ENCODE measurements around the gene EVA1B. TPM values are rescaled to one million over a fixed set of nuclear protein-coding genes. Genes with fewer than 3 reads are reported as not detected.

EVA1B gene
- 4.5 TPM for total RNA-seq

DNA sequence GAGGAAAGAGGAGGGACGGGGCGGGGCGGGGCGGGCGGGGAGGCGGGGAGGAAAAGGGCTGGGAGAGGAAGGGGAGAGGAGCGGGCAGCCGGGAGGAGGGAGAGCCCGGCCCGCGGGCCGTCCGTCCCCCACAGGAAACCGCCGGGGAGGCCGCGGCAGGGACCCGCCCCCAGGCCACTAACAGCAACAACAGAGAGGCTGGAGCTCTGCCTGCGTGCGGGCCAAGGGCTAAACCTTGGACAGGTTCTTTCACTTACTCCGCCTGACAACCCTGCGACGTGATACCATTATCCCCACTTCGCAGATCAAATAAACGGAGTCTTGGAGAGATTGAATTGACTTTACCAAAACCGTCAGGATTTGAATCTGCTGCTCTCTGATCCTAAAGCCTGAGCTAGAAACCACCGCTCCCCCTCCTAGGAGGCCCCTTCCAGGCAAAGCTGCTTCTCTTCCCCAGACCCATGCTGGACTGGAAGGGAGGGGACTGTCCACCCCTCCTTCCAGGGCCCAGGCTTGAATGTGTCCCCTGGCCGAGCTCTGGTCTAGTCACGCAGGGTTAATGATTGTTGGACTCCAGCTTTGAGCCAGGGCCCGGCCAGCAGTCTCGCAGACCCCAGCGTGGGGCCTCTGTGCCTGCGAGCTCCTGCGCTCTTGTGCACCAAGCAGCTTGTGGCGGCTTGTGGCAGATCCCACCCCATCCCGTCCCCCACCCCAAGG is at the start of gene EVA1B:
Gene EVA1B (minus strand): TSS at position 10 of the 717 bp plus-strand sequence. CDS start 608 bp downstream, outside the sequence.
- DNase-seq = no peak

DNA sequence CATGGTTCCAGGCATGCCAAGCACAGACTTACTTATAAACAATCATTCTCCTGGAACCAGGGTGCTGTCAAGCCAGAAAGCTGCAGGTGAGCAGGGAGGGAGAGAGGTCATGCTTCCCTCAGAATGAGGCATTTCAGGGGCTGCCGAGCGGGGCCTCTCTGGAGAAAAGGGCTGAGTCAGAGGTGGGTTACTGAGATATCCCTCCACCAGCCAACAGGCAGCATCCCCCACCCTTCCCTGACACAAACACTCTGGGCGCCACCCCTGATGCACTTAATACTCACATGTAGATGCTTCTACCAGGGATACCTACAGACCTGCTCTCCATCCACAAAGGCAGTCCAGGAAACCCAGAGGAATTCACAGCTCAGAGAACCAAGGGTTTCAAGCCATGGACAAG is 49.2 kb upstream of the EVA1B start:
- no peak for DNase-seq

GRCh38 chr1:36369061-36369861 is 45.8 kb upstream of the EVA1B start:
- peak; percentile 24 for DNase-seq

DNA sequence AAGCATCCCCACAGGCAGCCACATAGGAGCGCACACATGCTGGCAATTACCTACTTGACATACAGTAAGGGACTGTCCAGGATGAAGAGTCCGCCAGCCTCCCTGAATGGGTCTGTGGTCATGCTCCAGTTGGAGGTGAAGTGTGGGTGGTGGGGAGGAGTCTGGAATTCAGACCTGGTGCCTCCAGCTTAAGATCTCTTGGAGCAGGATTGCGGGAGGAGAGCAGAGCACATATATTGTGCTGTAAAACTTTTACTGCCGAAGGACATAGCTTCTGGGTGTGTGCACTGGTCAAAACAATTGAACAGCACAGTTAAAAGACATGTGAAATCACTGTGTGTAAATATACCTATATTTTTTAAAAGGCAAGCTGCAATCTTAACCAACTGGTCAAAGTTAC is 44.4 kb upstream of the EVA1B start:
- DNase-seq = no peak

DNA sequence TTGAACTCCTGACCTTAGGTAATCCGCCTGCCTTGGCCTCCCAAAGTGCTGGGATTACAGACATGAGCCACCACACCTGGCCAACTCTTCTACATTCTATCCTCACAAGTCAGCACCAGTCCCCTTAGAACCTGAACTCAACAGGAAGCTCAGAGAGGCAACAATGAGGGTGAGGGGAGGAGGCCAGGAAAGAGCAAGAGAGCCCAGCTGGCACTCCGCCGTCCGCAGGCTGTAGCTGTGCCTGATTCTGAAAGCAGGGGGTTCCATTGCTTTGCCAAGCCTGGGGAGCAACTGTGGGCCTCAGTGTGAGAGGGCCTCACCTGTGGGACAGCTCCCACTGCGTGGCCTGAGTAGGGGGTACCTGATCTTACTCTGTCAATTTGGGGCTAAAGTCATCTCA is 43.6 kb upstream of the EVA1B start:
- DNase-seq = no peak

DNA sequence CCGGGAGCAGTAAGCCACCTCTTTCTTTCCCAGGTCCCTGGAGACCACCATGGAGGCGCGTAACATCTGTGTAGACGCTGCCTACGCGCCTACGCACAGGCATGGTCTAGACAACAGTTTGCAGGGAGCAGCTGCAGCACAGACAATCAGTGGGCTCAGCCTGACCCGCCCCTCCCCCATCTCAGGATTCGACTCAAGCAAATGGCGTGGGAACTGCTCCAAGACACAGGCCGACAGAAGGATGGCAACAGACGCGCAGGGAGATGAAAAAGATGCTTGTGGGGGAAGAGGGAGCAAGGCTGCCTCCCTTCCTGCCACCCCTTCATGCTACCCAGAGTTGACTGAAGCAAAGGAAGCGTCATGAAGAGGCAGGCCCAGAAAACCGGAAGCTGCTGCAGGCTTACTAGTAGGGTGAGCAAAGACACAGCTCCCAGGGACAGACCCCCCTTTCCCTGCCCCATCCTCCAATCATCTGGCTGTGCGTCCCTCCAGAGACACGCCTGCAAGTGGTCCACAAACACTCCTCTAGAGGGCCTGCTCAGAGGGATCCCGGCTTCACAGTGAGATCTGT is 42.7 kb upstream of the EVA1B start:
- DNase-seq = peak; percentile 83

DNA sequence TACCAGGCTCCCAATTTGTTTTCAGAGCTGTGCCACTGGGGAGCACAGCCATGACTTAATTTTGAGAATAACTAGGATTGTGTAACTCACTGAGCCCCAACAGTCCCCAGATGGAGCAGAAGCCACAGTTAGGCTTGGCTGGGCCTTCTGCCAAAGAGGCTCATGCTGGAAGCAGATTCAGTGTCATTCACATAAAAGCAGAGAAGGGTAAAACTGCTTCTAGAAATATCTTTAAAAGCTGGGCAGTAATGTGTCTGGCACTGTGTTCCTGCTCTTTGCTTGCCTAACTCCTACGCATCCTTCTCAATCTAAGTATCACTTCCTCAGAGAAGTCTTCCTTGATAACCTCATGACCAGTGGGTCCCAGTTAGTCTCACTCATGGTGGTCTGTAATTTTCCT is 41.9 kb upstream of the EVA1B start:
- peak; percentile 59 for DNase-seq

DNA sequence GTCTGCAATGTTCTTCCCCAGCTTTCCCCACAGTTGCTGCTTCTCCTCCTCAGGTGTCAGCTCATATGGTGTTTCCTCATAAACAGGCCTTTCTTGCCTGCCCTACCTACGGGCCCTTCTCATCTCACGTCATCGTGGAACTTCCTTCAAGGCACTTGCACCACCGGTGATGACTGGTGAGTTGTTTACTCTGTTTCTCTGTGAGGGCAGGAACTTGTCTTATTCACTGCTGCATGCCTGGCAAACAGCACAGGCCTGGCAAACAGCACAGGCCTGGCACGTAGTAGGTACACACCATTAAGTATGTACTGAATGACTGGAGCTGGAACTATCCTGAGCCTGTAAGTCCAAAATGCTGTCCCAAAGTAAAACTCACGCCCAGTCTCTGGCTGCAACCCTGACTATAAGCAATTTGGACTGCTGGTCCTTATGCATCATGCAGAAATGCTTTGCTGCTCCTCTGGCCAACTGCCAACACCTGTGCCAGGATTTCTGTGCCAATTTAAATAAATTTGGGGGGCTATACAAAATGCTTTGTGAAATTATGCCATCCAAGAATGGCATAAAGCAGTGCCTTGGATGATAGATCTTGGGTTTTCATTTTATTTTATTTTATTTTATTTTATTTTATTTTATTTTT is 36.6 kb upstream of the EVA1B start:
- no peak for DNase-seq

GRCh38 chr1:36359383-36359782 is 35.9 kb upstream of the EVA1B start:
- no peak for DNase-seq

DNA sequence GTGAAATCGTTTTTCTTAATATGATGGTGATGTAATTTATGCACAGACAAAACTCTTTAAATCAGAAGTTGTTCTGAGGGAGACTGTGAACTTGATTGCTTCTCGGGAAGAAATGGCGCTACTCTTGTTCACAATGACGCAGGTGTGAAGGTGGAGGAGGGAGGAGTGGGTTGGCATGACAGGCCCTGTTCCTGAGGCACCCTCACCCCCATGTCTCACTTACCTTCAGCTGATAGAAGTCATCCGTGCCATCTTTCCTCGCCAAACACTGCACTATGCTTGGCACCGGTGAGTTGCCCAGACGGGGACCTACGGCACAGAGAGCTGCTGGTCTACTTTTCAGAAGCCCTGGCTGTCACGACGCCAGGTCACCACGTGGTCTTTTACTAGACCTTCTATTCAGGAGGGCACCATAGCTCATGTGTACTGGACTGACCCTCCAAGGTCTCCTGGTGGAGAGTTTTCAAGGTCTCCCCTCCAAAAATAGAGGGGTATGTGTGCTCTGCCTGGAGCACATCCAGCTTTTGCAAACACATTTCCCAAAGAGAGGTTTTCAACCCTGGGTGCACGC is 35.2 kb upstream of the EVA1B start:
- DNase-seq = no peak

DNA sequence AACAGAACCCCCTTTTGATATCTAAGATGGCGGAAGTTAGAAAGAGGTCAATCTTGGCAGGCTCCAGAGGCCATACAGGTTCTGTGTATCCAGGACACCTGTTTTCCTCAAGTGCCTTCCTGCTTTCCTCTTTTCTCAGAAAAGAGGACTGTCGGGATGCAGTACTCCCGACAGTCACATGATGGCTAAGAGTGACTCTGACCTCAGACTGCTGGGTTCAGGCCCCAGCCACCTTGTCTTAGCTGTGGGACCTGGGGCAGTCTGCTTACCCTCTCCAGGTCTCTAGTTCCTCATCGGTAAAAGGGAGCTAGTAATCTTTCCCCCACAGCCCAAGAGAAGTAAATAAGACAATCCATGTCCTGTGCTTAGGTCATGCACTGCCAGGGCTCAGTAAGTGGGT is 32.4 kb upstream of the EVA1B start:
- DNase-seq = no peak

DNA sequence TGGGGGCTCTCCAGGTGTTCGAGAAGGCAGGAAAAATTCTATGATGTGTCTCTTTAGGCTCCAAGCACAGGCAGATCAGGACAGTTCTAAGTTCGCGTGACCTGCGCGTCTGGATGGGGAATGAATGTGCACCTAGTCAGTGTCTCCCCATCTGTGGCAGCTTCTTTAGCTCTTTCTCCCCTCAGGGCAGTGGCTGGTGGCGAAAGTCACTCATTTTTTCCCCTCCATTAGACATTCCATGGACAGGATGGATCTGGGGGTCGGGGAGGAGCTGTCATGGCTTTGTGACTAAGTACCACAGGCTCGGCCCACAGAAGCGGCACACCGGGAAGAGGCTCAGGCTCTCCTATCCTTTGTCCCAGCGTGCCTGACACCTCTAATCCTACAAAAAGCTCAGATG is 31.0 kb upstream of the EVA1B start:
- no peak for DNase-seq

DNA sequence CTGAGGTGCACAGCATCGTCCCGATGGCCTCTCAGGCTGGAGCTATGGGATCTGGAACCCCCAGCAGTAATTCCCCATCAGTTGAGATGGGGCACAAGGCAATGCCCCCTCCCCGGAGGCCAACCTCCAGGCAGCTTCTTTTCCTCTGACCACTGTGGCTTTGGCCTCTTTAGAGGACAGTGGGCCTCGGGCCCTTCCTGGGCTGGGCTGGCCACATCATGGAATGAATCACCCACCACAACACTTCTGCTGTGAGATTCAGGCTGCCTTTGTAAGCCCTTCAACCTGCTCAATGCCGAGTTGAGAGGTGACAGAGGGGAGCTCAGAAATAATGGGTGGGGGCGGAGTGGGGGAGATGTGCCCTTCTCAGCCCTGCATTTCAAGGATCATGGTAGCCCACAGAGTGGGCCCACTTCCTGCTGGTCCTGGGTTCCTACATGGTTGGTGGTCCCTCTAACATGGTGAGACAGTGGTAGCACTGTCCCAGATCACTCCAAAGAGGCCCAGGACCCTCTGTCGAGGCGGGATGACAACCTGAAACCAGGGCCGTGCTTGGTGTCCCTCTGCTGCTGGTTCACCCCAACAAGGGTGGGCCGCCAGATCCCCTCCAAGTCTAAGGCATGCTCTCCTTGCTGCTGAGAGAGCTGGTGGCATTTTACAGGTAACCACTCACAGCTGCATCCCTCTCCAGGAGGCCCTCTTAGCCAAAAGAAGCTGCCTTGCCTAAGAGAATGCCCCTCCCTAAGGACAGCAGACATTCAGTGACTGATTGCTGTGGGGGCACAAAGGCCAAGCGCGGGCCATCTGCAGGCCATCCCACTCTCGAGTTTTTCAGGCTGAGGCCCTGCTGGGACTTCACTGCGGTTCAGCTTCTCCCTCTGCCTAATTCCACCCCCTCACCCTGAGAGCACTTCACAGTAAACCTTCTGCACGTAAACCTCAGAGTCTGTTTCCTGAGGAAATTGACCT is 29.7 kb upstream of the EVA1B start:
- DNase-seq = no peak

GRCh38 chr1:36352125-36352909 is 28.9 kb upstream of the EVA1B start:
- DNase-seq = no peak

DNA sequence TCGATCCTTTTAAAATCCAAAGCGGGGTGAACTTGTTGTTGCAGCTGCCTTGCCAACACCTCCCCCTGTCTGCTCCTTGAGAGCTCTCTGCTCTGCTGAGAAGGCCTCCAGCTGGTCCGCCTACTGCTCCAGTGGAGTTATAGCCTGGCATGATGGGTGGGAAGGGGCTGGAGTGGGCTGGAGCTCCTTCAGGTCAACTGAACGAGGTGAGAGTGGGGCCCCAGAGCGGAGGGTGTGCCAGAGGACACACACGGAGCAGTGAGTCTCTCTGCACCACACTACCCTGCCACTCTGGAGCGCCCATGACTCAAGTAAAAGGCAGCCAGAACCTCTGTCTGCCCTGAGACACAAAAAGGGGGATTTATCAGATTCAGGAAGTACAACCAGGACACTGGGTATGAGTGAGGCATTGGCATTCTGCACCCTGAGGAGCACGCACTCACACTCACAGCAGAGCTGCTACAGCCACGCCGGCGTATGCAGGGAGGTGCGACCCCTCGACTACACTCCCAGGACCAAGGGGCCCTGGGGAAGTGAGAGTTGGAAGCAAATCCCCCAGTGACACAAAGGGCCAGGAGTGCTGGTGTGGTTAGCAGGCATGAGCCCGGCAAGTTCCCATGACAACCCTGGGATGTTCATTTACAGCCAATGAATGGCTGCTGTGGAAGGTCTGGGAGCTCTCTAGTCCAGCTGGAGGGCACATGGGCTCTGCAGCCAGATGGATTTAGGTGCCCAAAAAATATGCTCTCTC is 28.0 kb upstream of the EVA1B start:
- no peak for DNase-seq

DNA sequence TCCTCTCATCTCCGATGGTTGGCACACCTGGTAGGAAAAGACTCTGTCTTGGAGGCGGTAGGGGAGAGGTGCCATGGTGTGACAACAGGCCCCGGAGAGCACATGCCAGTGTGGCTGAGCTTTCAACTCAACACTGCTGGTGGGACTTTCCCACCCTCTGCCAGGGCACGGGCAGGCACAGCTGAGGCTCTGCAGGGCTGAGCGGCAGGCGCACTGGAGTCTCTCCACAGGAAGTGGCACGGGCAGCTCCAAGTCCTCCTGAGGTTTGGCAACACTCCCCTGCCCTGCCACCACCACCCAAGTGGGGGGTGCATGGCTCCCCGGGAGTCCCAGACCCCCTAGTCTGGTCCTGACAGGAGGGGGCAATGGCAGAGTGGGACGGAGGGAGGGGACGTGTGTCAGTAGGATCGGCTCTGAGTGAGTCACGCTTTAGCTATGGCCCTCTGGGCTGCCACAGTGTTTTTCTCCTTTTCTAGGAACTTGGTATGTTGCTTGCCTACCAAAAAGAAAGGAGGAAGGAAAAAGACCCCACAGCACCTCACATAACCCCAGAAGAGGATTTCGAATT is 27.3 kb upstream of the EVA1B start:
- DNase-seq = no peak

DNA sequence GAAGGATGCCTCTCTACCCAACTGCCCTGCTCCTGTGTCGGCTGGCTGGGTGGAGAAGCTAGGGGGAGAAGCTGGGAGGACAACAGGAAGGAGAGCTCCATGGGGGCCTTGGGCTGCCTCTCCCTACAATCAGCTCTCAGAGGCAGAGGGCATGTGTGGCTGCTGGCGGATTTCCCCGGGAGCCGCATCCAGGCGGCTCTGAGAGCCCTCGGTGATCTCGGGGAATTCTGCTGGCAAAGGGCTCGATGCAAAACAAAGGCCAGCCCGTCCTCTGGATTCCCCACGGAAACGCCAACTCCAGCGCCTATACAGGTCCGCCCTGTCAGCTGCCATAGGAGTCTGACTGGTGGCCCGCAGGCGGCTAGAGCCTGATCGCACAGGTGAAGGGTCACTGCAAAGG is 26.4 kb upstream of the EVA1B start:
- DNase-seq = no peak

DNA sequence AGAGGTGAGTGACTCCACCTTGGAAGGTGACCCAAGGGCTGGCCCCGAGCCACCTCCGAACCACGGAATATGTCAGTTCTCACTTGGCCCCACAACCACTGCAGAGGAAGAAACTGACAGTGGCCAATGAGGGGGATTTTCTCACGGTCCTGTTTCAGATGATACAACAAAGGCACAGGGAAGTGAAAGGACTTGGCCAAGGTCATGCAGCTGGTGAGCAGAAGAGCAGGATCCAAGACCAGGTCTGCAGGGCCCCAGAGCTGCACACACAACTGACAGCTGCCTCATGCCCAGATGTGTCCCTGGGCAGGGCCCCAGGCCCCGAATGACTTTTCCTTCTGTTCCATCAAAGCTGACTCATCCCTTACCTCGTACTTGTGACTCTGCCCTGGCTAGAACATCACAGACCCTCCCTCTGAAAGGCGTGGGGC is 25.8 kb upstream of the EVA1B start:
- no peak for DNase-seq

- DNase-seq = no peak
Measured at GRCh38 chr1:36346741-36347370, 23.4 kb upstream of the EVA1B start.
